Keratinocyte (primary cell): ENCODE measurements around the gene AGAP1. TPM values are rescaled to one million over a fixed set of nuclear protein-coding genes. Genes with fewer than 3 reads are reported as not detected.

ENCODE experiments used
- DNase-seq: peaks from one replicate; pipeline ENCODE4 v3.0.0-alpha.2; 2011; ENCODE audit warnings: low read depth, missing footprints, low spot score
- FAIRE-seq: peaks from 2 replicates; lab custom pipeline; 2011; peaks lifted over from hg19 to GRCh38; lab: Jason Lieb, UNC
- H2AFZ ChIP-seq: 2 replicates; pipeline ENCODE4 v1.6.0; 2012; ENCODE audit warnings: low read length, control low read depth, inconsistent platforms; ENCODE audit not compliant: control insufficient read depth
- H3K27ac ChIP-seq: 2 replicates; pipeline ENCODE4 v1.5.1; 2011; ENCODE audit warnings: low read length; ENCODE audit not compliant: control insufficient read depth, insufficient read depth
- H3K27me3 ChIP-seq: 3 replicates; pipeline ENCODE4 v1.6.0; 2011; ENCODE audit warnings: low read length; ENCODE audit not compliant: control insufficient read depth, insufficient read depth; ENCODE audit errors: extremely low read depth
- H3K36me3 ChIP-seq, 2 experiments: 2 replicates in 1 of 2; 3 replicates in 1 of 2; pipeline ENCODE4 v1.5.1; 2011; ENCODE audit warnings: low read length in 2 of 2, mild to moderate bottlenecking in 1 of 2; ENCODE audit not compliant: control insufficient read depth in 2 of 2, insufficient read depth in 2 of 2; ENCODE audit errors: extremely low read depth in 1 of 2
- H3K4me1 ChIP-seq: 3 replicates; pipeline ENCODE4 v1.5.1; 2011; ENCODE audit warnings: low read length; ENCODE audit not compliant: control insufficient read depth, insufficient read depth; ENCODE audit errors: extremely low read depth
- H3K4me2 ChIP-seq: 3 replicates; pipeline ENCODE4 v1.6.0; 2011; ENCODE audit warnings: low read depth, low read length; ENCODE audit not compliant: control insufficient read depth, insufficient read depth; ENCODE audit errors: extremely low read depth
- H3K4me3 ChIP-seq, 3 experiments: fragments of 200-600 bp in 1 of 3; sonication (generic) in 1 of 3; 2 replicates in 2 of 3; 3 replicates in 1 of 3; pipeline ENCODE4 v1.5.1; 2011 to 2016; ENCODE audit warnings: low read length in 3 of 3, mild to moderate bottlenecking in 3 of 3, control low read depth in 2 of 3, inconsistent platforms in 1 of 3, low read depth in 1 of 3, mixed read lengths in 1 of 3, mixed run types in 1 of 3, moderate library complexity in 1 of 3; ENCODE audit not compliant: control insufficient read depth in 2 of 3, insufficient read depth in 2 of 3; ENCODE audit errors: extremely low read depth in 1 of 3
- H3K79me2 ChIP-seq: 2 replicates; pipeline ENCODE4 v1.6.0; 2012; ENCODE audit warnings: low read length; ENCODE audit not compliant: control insufficient read depth, insufficient read depth
- H3K9ac ChIP-seq: 3 replicates; pipeline ENCODE4 v1.6.0; 2011; ENCODE audit warnings: low read length; ENCODE audit not compliant: control insufficient read depth, insufficient read depth; ENCODE audit errors: extremely low read depth
- H3K9me1 ChIP-seq: 3 replicates; pipeline ENCODE4 v1.6.0; 2011; ENCODE audit warnings: low read length; ENCODE audit not compliant: control insufficient read depth, insufficient read depth; ENCODE audit errors: extremely low read depth
- H3K9me3 ChIP-seq: 2 replicates; pipeline ENCODE4 v1.5.1; 2012; ENCODE audit warnings: low read depth, low read length; ENCODE audit not compliant: control insufficient read depth
- H4K20me1 ChIP-seq: 3 replicates; pipeline ENCODE4 v1.6.0; 2011; ENCODE audit warnings: low read length; ENCODE audit not compliant: control insufficient read depth, insufficient read depth; ENCODE audit errors: extremely low read depth
- EZH2 ChIP-seq: IDR thresholded peaks from one replicate; pipeline ENCODE4 v1.6.1; 2012; ENCODE audit warnings: inconsistent platforms, mild to moderate bottlenecking, low read length, moderate library complexity
- dilution Hi-C: fragments of 300-500 bp; cut with MboI; formaldehyde crosslinking; loops from one replicate; pipeline ENCODE4 v1.7.0; 2020; ENCODE audit warnings: low sequenced_read_pairs; ENCODE audit not compliant: extremely low pct_ligation_motif_present
- polyA plus RNA-seq, 5 experiments: library from polyadenylated mRNA; depleted of rRNA in 3 of 5; stranded (reverse) in 3 of 5; stranded (forward) in 1 of 5; unstranded in 1 of 5; fragments of >200 nt; gene quantifications; 1 replicate in 1 of 5; 2 replicates in 3 of 5; 3 replicates in 1 of 5; pipeline versions ENCODE4 v1.2.1 to v1.2.3, GENCODE V29; 2011 to 2012; ENCODE audit warnings: missing spikeins in 2 of 5, low read depth in 1 of 5, low replicate concordance in 1 of 5
- TF ChIP-seq, protein P1 (sequence below), 3 experiments: IDR thresholded peaks in 1 of 3; conservative IDR thresholded peaks in 1 of 3; optimal IDR thresholded peaks in 1 of 3; 2 replicates in 2 of 3; 3 replicates in 1 of 3; pipeline versions ENCODE3 to v1.5.1; 2011; ENCODE audit warnings: low read length in 3 of 3, mild to moderate bottlenecking in 3 of 3, moderate library complexity in 2 of 3, control low read depth in 1 of 3, inconsistent platforms in 1 of 3; ENCODE audit not compliant: insufficient read depth in 2 of 3; ENCODE audit errors: extremely low read depth in 1 of 3

The AGAP1 gene
- polyA plus RNA-seq, 1 donor (not counting 4 experiments of a cell fraction or from before 2014, with no cell fraction given) = 12.6 TPM

DNA sequence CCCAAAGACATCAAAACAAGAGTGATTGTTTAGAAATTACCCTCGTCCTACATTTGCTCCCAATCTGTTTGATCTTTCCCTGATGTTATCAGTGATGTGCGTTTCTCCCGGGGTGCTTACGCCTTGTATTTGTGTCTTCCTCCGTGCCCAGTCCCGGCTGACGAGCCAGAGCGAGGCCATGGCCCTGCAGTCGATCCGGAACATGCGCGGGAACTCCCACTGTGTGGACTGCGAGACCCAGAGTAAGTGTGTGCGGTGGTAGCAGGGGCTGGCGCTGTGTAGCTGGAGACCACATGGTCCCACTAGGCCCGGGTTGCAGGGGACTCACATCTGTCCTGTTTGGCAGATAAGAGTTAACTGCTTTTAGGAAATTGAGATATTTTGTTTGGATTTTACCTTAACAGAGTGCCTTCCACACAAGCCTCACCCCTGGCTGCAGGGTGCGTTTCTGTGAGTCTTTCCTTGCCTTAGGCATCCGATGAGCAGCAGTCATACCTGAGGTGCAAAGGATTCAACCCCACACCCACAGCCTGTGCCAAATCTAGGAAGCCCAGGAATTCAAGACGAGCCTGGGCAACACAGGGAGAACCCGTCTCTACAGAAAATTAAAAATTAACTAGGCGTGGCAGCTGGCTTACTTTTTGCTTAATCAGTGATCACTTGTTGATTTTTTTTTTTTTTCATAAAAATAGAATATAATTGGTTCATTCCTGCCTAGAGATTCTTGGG, 546.9 kb downstream of the AGAP1 start:
- H3K4me1 ChIP-seq = peaks cover 27% of the 10 kb centered on the region
- H3K27ac ChIP-seq = peak overlapping the region; percentile 80
- no peaks in the 10 kb centered on the region for H3K79me2 ChIP-seq
- peak; percentile 90 for FAIRE-seq
- H3K36me3 ChIP-seq = peaks cover 0 to 2% of the 10 kb centered on the region in 2 experiments
- peak overlapping the region; percentile 97 for H3K4me2 ChIP-seq
- peak overlapping the region in 2 of 3 experiments; percentile 52 to 56 for H3K4me3 ChIP-seq
- TF ChIP-seq, protein P1, sequence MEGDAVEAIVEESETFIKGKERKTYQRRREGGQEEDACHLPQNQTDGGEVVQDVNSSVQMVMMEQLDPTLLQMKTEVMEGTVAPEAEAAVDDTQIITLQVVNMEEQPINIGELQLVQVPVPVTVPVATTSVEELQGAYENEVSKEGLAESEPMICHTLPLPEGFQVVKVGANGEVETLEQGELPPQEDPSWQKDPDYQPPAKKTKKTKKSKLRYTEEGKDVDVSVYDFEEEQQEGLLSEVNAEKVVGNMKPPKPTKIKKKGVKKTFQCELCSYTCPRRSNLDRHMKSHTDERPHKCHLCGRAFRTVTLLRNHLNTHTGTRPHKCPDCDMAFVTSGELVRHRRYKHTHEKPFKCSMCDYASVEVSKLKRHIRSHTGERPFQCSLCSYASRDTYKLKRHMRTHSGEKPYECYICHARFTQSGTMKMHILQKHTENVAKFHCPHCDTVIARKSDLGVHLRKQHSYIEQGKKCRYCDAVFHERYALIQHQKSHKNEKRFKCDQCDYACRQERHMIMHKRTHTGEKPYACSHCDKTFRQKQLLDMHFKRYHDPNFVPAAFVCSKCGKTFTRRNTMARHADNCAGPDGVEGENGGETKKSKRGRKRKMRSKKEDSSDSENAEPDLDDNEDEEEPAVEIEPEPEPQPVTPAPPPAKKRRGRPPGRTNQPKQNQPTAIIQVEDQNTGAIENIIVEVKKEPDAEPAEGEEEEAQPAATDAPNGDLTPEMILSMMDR (optimal IDR thresholded peaks at IDR 0.05 in 1 of 3, IDR thresholded peaks at IDR 0.05 in 1 of 3, conservative IDR thresholded peaks at IDR 0.05 in 1 of 3; ENCODE audit: extremely low read depth in 1 of 3, insufficient read depth in 2 of 3, low read length in 3 of 3) = no peak
- no peak for TF ChIP-seq EZH2
- DNase-seq = peak; percentile 79
- peak overlapping the region; percentile 94 for H2AFZ ChIP-seq
- peaks cover 2% of the 10 kb centered on the region for H3K9me1 ChIP-seq
- H4K20me1 ChIP-seq = no peaks in the 10 kb centered on the region
- H3K27me3 ChIP-seq = no peaks in the 10 kb centered on the region
- H3K9me3 ChIP-seq = no peaks in the 10 kb centered on the region
- H3K9ac ChIP-seq = peak overlapping the region; percentile 66
- dilution Hi-C loops = no loop called here

DNA sequence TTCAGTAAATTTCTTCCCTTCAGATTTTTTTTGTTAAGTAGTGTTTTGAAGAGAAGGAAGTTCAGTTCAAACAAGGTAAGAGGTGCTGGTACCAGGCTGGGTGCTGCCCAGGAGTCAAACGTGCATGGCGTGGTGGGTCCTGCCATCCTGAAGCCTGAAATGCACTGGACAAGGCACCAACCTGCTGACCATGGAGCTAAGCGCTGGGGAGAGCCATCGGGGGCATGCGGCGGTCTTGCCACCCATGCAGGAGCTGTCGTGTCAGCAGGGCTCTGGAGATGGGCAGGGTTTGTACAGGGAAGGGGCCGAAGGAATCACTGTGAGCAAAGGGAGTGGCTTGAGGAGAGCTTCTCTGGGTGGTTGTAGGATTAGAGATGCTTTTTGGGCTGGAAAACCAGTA, 547.8 kb downstream of the AGAP1 start:
- no peak overlapping the region for H3K9ac ChIP-seq
- H2AFZ ChIP-seq = no peak overlapping the region
- no peak overlapping the region for H3K4me3 ChIP-seq
- peak overlapping the region; percentile 97 for H3K4me2 ChIP-seq
- peaks cover 2% of the 10 kb centered on the region for H3K9me1 ChIP-seq
- DNase-seq (no peak), FAIRE-seq (no peak)
- dilution Hi-C loops = no loop called here
- H3K27me3 ChIP-seq = no peaks in the 10 kb centered on the region
- H3K4me1 ChIP-seq = peaks cover 29% of the 10 kb centered on the region
- H3K9me3 ChIP-seq = no peaks in the 10 kb centered on the region
- H3K36me3 ChIP-seq = peaks cover 0 to 2% of the 10 kb centered on the region in 2 experiments
- TF ChIP-seq EZH2 = no peak
- TF ChIP-seq, protein P1 (optimal IDR thresholded peaks at IDR 0.05 in 1 of 3, IDR thresholded peaks at IDR 0.05 in 1 of 3, conservative IDR thresholded peaks at IDR 0.05 in 1 of 3; ENCODE audit: extremely low read depth in 1 of 3, insufficient read depth in 2 of 3, low read length in 3 of 3) = no peak
- H3K27ac ChIP-seq = peak overlapping the region; percentile 54
- no peaks in the 10 kb centered on the region for H3K79me2 ChIP-seq
- no peaks in the 10 kb centered on the region for H4K20me1 ChIP-seq
